GM18868 (cell line): ENCODE data around the gene RBSN.
"Not testable (repeated sequence)": the region's sequence is repeated elsewhere in the genome, so short reads cannot be mapped to it uniquely, and the experiment has no call there.

Experiments
- ATAC-seq: cut with Tn5 transposase; IDR thresholded peaks from one replicate; pipeline ENCODE4 v1.9.1; 2021; ENCODE audit warnings: mild to moderate bottlenecking, moderate library complexity; ENCODE audit not compliant: unreplicated experiment

Gene RBSN

DNA sequence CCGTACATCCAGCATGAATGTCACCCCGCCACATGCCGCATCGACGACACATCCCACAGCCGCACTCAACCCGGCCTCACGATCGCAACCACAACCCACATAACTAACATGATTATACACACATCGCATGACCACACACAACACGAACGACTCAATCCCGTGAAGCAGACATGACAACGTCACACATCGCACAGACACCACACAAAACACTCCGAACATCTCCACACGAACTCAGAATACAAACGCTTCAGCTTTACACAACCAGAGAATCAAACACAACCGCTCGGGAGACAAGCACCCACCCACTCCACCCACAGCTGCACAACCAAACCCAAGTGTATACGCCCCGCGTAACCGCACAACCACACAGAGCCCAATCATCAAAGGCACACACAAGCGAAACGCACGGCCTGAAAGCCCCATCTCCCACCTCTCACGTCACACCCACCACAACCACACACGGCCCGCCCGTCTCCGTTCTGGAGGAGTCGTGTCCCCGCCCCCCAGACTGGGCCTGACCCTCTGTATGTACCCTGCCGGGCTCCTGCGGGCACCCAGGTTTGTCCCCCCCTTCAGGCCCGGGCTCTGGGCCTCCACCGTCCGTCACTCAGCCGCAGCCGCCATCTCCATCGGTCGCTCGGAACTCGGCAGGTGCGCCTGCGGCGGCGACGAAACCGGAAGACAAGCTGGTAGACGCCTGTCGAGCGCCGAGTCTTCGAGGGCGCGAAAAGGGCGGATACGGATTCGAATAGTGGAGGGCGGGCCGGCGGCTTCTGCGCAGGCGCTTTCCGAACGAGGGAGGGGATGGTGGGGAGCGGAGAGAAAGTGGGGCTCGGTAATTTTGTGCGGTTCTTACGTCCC, at the start of gene RBSN:
RBSN (minus strand) TSS at position 646 of the 861 bp plus-strand sequence. CDS start 3,028 bp downstream, outside the sequence.
- ATAC-seq, result peak; percentile 86

DNA sequence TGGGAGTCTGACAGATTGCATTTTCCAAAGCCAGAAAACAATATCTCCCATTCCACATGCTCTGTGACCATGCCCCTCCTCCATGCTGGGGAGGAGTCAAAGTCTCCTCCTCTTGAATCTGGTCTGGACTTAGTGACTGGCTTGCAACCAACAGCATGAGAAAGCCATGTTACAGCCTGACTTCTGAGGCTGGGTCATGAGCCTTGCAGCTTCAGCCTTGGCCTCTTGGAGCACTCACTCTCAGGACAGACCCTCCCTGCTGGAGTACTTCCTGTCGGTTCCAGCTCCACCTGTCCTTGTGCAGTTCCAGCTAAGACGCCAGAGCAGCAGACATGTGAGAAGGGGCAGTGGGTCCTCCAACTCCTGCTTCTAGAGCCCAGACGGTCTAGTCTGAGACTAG, 49.7 kb upstream of the RBSN start:
- ATAC-seq, result no peak

DNA sequence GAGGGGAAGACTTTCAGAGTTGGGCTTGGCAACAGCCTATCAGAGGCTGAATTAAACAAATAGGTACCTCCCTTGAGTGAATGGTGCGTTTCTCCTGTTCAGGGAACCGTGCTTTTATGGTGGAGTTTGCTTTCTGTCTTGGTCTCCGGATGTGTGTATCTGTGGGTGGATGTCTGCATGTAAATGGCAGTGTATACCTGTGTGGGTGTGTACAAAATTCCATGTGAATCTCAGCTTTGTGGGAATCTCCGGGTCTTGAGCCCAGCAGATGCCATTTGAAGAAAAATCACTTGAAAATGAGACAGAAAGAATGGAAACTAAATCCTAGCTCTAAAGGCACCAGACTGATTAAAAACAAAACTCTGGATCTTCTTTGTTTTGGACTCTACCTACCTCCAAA, 37.9 kb upstream of the RBSN start:
- ATAC-seq, result not testable (repeated sequence)

DNA sequence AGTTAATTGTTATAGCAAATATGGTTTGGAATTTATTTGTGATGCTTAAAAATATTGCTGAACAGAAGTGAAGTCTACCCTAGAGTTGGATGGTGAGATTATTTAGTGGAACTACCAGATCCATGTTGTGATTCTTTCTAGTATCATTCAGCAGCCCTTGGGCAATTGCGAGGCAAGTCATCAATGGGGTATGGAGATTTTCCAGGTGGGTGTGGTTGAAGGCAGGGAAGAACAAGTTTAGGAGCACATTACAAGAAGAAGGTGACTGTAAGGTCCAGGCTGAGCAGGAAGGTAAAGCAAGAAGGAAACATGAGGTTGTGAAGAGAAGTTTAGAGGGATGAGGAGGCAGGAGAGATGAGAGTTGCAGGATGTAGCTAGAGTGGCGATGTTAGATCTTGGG, 36.0 kb upstream of the RBSN start:
- not testable (repeated sequence) for ATAC-seq

DNA sequence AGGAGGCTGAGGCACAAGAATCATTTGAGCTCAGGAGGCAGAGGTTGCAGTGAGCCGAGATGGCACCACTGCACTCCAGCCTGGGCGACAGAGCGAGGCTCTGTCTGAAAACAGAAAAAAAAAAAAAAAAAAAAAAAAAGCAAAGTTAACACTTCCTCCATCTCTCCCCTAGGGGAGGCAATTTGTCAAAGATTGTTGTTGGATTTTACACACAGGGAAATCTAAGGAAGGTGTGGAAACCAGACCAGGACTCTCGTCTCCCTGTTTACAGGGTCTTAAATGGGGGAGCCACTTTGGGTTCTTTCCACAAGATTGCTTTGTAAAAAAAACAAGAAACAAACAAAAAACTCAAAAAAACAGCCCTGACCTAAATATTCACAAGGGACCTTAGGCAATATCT, 29.5 kb upstream of the RBSN start:
- not testable (repeated sequence) for ATAC-seq

DNA sequence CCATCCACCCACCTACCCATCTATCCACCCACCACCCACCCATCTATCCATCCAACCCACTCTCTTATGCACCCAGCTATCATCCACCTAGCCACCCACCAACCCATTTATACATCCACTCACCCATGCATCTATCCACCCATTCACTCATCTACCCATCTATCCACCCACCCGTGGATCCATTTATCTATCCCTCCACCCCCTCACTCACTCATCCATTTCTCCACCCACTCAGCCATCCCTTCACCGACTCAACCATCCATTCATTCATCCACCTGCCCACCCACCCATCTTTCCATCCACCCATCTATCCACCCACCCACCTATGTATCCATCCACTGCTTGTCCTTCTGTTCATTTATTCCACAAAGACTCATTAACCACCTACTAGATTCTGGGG, 28.0 kb upstream of the RBSN start:
- not testable (repeated sequence) for ATAC-seq

DNA sequence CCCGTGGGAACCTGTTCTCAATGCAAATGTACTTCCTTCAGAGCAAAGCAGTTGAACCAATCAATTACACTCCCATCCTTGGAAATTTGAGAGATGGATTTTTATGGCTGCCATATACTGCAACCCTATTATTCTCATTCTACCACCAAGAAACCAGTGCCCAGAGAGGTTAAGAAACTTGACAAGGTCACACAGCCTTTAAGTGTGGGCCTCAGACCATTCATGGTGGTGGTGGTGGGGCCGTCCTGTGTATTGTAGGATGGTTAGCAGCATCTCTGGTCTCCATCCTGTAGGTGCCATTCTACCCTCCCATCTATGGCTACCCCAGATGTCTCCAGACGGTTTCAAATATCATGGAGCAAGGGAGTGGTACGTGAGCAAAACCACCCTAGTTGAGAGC, 23.4 kb upstream of the RBSN start:
- ATAC-seq, result no peak

DNA sequence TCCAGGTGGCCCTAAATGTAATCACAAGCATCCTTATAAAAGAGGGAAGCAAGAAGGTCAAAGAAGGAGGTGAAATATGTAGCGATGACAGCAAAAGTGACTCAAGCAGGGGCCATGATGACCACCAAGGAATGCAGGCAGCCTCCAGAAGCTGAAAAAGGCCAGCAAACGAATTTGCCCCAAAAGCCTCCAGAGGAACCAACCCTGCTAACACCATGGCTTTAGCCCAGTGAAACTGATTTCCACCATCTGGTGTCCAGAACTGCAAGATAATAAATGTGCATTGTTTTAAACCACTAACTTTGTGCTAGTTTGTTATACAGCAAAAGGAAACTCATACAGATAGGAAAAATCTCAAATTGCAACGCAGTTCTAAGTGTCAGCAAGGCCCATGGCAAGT, 23.0 kb upstream of the RBSN start:
- ATAC-seq, result no peak

DNA sequence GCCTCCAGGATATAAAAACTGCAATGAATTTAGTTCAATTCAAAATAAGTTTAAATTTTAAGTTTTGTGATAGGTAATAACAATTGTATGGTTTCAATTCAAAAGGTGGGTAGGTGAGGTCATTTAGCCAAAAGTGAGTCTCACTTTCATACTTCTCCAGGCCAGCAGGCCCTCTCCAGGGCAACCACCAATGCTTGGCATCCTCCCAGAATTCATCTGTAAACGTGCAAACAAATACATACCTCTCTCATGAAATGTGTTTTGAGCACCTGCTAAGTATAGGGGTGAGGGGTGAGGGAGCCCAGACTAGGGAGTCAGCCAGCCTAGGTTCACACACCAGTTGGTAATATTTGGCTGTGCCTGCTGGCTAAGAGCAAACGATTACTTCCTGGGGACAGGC, 22.0 kb upstream of the RBSN start:
- ATAC-seq, result peak; percentile 65

DNA sequence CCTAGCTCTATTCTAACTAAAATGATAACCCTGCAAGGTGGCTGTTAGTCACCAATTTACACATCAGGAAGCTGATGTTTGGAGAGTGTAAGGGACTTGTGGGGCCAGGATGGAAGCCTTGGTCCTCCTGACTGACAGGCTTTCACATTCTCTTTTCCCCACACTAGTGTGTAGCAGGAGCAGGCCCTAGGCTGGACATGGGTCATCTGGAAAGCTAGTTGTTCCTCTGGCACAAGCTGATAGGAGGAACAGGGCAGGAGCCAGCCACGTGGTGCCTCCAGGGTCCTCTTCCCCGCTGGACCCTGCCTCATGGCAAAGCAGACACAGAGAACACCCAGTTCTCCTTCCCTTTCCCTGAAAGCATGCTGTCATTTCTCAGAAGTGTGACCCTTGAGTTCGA, 18.1 kb upstream of the RBSN start:
- no peak for ATAC-seq

DNA sequence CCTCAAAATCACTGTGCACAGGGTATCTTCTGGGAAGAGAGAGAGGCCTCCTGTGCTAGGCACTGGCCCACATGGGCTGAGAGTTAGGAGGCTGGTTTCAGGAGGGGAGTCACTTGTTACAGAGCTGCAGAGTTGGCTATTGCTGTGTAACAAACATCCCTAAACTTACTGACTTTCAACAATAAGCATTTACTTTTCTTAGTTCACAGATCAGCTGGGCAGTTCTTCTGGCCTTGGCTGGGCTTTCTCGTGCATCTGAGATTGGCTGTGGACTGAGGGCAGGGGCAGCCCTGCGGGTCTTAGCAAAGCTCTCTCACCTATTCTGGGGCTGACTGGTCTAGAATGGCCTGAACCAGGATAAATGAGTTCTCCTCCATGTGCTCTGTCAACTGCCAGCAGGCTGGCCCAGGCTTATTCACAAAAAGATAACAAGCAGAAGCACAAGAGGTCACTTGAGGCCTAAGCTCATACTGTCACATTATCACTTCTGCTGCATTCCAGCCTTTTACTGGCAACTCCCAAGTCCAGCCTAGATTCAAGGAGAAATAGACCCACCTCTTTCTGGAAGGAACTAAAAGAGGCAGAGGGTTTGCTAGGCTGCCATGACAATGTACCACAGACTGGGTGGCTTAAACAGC, 17.2 kb upstream of the RBSN start:
- no peak for ATAC-seq

DNA sequence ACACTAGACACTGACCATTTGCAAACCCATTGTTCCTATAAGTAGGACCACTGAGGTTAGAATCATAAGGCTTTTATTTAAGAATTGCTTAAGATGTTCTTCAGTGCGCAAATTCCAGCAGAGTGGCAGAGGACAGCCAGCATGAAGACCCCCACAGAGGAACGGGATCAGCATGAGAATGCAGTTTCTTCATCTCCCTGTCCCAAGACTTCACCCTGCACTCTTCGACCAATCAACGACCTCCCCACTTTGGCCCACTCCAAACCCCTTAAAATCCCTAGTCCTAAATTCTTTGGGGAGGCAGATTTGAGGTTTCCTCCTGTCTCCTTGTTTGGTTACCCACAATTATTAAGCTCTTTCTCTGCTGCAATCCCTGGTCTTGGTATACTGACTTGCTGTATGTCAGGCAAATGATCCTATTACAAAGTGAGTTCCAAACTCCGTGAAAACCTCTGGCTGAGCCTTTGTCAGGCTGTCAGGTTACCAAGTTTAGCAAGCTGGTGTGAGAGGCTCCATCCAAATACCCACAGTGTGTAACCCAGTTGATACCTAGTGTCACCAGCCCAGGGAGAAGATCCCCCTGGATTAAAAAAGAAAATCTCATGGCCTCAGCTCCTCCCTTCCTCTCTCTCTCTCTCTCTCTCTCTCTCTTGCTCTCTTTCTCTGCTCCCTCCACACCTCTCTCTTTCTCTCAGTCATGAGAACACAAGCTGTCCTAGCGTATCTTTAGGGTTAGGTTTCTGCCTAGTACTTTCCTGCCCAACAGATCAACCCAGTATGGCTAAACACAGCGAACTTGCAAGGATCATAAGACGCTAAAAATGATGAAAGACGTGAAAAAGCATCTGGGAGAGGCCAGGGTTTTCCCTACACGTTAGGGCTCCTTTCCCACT, 15.8 kb upstream of the RBSN start:
- ATAC-seq, result no peak

DNA sequence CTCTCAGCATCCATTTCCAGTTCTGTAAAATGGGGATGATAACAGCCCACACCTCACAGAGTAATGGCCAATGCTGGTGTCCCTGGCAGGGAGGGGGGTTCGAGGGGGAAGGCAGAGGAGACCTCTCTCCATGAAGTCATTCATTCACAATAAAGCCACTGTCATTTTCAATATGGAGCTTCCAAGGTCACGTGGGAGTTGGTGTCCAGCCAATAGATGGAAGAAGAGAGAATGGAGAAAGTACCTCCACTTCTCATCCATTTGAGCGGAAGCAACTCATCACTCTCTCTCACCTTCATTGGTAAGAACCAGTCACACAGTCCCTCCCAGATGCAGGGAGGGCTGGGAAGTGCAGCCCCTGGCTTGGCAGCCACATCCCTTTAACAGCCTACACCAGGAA, 14.9 kb upstream of the RBSN start:
- no peak for ATAC-seq

DNA sequence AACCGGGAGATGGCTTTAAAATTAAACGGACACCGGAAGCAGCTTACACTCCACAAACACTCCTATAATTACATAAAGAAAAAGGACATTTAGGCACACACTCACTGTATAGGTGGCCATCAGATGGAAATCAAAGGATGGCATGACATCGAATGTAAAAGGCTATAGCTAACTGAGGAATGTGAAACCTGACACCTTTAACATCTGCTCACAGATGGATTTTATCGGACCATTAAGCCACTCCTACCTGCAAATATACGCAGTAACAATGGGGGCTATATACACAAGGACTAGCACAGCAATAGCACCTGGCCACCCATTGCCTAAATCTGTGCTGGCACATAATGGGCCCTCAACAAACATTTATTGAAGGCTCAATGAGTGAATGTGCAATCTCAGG, 14.5 kb upstream of the RBSN start:
- ATAC-seq, result no peak

DNA sequence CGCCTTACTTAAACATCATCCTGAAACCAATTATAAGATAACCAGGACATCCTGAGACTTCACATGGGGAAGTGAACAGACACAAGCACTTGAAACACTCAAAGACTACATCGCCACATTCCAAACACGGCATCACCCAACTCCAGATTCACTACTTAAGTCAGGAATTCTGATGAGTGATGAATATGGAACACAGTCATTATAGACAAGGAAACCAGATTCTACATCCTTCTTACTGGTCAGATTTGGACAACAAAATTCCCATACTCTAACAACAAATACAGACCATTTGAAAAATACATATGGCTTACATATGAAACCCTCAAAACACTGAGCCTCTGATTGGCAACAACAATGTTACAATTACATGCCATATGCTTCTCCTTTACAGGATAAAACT, 13.1 kb upstream of the RBSN start:
- ATAC-seq, result no peak

DNA sequence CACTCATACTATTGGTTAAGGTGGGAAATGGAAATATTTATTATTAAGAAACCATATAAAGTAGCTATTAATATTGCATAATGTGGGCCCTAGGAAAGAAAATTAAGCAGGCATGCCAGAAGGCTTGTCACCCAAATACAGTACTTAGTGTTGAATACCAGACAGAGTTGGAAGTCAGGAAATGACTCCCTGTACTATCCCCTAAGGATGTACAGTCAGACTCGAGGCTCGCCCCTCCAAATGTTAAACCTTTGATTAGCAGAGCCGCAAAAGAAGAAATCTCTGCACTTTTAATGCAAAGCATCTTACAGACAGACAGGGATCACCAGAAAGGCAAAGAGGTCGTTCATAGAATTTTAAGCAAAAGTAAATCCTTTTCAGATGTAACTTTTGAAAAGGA, 11.3 kb upstream of the RBSN start:
- ATAC-seq, result no peak

DNA sequence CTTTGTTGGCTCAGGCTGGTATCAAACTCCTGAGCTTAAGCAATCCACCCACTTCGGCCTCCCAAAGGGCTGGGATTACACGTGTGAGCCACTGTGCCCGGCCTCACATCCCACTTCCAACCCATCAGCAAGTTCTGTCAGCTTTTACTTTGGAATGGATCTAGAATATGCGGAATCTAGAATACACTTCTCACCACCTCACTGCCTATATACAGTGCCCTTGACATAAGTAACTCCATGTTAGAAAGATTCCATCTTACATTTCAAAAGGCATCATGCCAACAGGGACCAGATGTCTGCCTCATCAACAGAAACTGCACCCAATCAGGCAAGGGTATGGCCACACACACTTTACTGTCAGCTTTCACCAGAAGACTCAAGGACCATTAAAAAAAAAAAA, 9.9 kb upstream of the RBSN start:
- ATAC-seq, result no peak

DNA sequence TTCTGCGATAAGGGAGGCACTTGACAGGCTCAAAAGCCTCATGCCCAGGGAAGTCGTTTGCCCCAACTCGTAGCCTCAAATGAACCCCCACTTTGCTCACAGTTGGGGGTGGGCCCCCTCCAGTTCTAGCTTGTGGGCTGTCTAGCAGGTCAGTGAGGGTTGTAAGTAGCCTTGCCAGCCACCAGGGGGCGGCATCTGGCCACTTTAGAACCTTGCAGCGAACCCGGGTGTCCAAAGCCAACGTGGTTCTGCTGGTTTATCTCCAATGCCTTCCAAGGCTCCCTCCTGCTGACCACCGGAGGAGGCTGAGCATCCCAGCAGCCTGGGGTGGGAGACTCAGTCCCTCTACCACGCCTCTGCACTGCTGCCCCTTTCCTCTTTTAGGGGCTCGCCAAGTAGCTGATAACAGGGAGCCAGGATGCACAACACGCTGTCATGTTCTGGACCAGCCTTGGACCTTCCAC, 9.2 kb upstream of the RBSN start:
- peak; percentile 79 for ATAC-seq

DNA sequence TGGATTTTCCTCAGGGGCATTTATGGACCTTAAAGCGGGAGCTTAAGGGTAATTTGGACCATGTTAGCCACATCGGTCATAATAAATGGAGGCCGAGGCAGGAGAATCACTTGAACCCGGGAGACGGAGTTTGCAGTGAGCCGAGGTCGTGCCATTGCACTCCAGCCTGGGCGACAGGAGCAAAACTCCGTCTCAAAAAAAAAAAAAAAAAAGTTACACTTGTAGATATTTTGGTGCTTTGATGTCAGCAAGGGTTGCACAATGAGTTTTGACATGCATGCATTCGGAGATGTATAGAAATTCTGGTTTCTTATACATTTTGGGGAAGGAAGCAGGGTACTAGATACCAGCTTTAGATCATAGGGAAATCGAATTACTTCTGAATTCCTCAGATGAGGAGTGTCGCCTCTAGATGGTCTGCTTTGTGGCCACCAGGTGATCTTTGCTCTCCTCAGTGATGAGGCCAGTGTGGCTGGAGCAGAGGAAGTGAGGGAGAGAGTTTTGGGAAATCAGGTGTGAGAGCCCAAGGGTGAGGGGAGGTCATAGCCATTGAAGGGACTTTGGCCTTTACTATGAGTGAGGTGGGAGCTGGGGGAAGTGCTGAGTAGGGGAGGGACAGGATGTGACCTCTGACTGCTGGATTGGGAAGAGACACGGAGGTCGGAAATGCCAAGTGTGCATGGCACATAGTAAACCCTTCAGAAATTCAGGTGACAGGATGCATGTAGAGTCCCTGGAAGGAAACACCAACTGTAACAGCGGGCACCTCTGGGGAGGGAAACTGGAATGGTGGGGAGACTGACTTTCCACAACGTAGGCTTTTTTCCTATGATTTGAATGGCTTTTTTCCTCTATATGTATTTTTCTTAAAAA, 8.4 kb upstream of the RBSN start:
- ATAC-seq, result no peak

DNA sequence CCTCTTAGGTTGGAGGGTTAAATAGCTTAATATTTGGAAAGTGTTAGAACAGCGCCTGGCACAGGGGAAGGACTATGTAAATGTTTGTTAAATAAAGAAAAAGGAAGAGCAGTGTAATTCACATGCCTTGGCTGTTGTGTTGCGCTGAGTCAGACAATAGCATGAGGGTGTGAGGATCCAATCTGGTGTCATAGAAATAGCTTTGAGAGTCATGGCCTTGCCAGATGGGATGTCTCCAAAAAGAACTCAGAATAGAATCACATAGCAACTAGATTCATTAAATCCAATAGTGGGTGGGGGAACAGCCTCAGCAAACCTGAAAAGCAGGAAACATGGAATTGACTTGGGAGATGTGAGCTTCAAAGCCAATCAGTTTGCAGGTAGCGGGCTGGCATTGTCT, 3.9 kb upstream of the RBSN start:
- no peak for ATAC-seq
